Measurements from ENCODE around the gene LCORL.
"Not testable (repeated sequence)": the region's sequence is repeated elsewhere in the genome, so short reads cannot be mapped to it uniquely, and the experiment has no call there.

Gene LCORL

DNA sequence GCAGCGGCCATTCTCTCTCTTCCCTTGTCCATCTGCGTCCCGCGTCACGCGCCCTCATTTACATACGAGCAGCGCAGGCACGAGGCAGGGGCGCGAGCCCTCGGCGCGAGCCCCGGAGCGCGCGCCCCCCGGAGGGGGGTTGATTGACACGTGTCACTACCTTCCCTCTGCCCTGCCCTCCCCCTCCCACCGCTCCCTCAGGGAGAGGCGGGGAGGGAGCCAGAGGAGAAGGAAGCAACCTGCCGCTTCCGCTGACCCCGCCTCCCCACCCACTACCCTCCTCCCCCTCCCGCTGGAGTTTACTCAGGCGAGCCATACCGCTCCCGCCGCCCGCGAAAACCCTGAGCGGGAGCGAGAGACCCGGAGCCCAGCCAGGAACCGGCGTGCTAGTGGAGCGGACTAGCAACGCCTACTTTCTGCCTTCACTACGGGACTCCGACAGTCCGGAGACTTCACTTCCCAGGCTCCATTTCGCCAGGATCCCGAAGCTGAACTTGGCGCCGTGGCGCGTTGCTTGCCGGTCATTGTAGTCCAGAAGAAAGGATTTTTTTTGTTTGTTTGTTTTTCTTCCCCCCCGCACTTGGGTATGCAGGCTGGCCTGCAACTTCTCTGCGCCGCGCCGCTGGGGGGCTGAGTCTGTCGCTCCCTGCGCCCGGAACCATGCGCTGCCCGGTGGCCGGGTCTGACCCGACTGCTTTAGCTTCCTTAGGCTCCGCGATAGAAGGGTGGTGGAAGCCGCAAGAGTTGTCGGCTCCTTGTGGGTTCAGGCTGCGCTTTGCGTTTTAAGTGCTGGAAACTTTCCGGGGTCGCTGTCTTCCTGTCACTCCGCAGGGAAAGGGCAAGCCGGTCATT is at the start of gene LCORL:
TSS of gene LCORL (minus strand) at position 36 of the 852 bp plus-strand sequence. CDS start at position 32, 4 bp downstream.
- TF ChIP-seq POLR2A (IDR thresholded peaks at IDR 0.05; ENCODE audit: low read depth, low read length), result peak; percentile 65
- peak; percentile 63 for DNase-seq (ENCODE audit: insufficient read length, low spot score)
- FAIRE-seq, result peak; percentile 86

- no peak for TF ChIP-seq POLR2A (IDR thresholded peaks at IDR 0.05; ENCODE audit: low read depth, low read length)
- no peak for DNase-seq (ENCODE audit: insufficient read length, low spot score)
- FAIRE-seq, result no peak
Measured at GRCh38 chr4:18069810-18070209, 48.3 kb upstream of the LCORL start.

DNA sequence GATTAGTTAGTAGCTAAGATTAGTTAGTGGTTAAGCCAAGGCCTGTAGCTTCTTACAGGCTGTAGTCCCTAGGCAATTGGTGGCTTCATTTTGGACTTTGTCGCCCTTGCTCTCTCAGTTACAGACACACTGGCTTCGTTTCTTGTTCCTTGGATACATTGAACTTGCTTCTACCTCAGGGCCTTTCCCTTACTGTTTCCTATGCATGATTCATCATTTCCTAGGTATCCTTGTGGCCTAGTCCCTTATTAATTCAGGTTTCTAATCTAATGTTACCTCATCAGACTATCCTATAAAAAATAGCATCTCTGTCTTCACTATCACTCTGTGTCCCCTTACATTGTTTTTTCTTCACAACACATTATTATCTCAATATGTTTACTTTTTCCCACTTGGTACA is 45.5 kb upstream of the LCORL start:
- TF ChIP-seq POLR2A (IDR thresholded peaks at IDR 0.05; ENCODE audit: low read depth, low read length), result no peak
- no peak for FAIRE-seq
- DNase-seq (ENCODE audit: insufficient read length, low spot score), result no peak

DNA sequence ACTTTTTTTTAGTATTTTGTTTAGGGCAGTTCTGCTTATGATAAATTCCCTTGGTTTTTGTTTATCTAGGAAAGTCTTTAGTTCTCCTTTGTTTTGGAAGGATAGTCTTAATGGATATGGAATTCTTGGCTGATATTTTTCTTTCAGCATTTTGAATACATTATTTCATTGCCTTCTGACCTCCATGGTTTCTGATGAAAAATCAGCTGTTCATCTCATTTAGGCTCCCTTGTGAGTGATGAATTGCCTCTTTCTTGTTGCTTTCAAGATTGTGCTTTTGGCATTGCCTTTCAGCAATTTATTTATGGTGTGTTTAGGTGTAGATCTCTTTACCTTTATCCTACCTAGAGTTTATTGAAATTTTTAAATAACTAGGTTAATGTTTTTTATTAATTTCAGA is 41.5 kb upstream of the LCORL start:
- DNase-seq (ENCODE audit: insufficient read length, low spot score), result no peak
- no peak for TF ChIP-seq POLR2A (IDR thresholded peaks at IDR 0.05; ENCODE audit: low read depth, low read length)
- FAIRE-seq, result no peak

- DNase-seq (ENCODE audit: insufficient read length, low spot score) (no peak), FAIRE-seq (no peak)
- no peak for TF ChIP-seq POLR2A (IDR thresholded peaks at IDR 0.05; ENCODE audit: low read depth, low read length)
Measured at GRCh38 chr4:18057821-18058533, 36.4 kb upstream of the LCORL start.

DNA sequence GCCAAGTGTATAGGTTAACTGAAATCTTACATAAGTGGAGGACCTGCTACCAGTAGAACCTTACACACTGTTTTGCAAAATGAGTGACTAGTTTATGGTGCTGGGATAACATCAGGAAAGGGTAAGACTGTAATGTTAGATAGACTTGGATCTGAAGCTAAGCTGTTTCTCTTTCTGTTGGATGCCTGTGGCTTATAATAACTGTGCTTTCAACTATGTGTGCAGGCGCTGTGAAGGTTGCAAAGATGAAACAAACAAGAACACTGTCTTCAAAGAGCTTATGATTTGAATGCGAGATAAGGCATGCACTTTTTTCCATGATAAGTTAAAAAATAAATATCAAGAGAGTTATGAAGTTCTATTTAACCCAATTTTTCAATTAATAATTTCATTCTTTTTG is 34.5 kb upstream of the LCORL start:
- FAIRE-seq, result no peak
- no peak for TF ChIP-seq POLR2A (IDR thresholded peaks at IDR 0.05; ENCODE audit: low read depth, low read length)

GRCh38 chr4:18052158-18052557 is 30.6 kb upstream of the LCORL start:
- TF ChIP-seq POLR2A (IDR thresholded peaks at IDR 0.05; ENCODE audit: low read depth, low read length), result no peak
- FAIRE-seq (no peak), DNase-seq (ENCODE audit: insufficient read length, low spot score) (no peak)

More for the DNA sequence above, 34.5 kb upstream of the LCORL start:
- DNase-seq (ENCODE audit: insufficient read length, low spot score), result no peak

DNA sequence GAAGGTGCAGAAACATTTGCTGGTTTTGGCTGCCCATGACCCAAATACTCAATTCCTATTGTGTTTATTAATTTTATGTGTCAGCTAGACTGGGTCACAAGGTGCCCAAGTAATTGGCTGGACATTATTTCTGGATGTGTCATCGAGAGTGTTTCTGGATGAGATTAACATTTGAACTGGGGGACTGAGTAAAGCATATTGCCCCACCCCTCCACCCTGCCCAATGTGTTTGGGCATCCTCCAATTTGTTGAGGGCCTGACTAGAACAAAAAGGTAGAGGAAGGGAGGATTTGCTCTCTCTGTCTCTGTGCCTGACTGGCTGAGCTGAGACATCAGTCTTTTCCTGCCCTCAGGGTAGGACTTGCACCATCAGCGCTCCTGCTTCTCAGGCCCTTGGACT is 29.7 kb upstream of the LCORL start:
- TF ChIP-seq POLR2A (IDR thresholded peaks at IDR 0.05; ENCODE audit: low read depth, low read length), result no peak
- DNase-seq (ENCODE audit: insufficient read length, low spot score), result no peak
- no peak for FAIRE-seq

GRCh38 chr4:18050448-18050847 is 28.9 kb upstream of the LCORL start:
- no peak for FAIRE-seq
- TF ChIP-seq POLR2A (IDR thresholded peaks at IDR 0.05; ENCODE audit: low read depth, low read length), result no peak
- DNase-seq (ENCODE audit: insufficient read length, low spot score), result no peak

- no peak for DNase-seq (ENCODE audit: insufficient read length, low spot score)
- TF ChIP-seq POLR2A (IDR thresholded peaks at IDR 0.05; ENCODE audit: low read depth, low read length), result no peak
- FAIRE-seq, result no peak
Measured at GRCh38 chr4:18049446-18049845, 27.9 kb upstream of the LCORL start.

DNA sequence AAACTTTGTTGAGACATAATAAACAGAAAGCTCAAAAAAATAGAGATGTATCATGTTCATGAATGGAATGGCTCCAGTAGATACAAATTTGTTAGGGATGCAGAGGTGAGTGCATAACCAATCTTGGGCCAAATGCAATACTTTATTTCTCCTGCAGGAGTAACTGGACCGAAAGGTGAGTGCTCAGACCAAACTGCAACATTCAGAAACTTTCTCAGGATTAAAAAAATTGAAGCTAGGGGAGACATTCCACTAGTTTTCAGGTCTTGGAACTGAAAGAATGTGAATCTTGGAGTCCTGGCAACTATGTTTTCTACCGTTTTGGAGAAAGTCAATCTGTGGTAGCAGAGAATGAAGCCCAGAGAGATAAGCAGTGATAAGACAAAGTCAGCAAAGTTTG is 21.2 kb upstream of the LCORL start:
- no peak for FAIRE-seq
- no peak for TF ChIP-seq POLR2A (IDR thresholded peaks at IDR 0.05; ENCODE audit: low read depth, low read length)
- no peak for DNase-seq (ENCODE audit: insufficient read length, low spot score)

DNA sequence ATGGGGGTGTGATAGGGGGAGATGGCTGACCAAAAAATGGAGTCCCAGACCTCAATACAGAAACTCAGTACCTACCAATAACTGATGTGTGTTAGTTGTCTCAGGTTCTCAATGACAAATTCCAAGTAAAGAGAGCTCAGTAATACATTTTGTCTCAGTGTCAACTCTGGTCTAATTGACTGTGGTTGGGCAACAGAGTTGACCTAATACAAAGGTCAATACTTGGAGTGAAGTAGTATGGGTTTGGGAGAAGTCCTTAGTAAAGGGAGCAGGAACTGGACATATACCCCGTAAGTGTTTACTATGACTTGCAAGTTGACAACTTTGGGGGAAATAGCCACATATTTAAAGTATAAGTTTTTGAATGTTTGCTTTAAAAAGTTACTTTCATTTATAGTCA is 20.5 kb upstream of the LCORL start:
- no peak for TF ChIP-seq POLR2A (IDR thresholded peaks at IDR 0.05; ENCODE audit: low read depth, low read length)
- DNase-seq (ENCODE audit: insufficient read length, low spot score), result no peak
- FAIRE-seq, result no peak

GRCh38 chr4:18041114-18041513 is 19.6 kb upstream of the LCORL start:
- no peak for DNase-seq (ENCODE audit: insufficient read length, low spot score)
- TF ChIP-seq POLR2A (IDR thresholded peaks at IDR 0.05; ENCODE audit: low read depth, low read length), result no peak
- FAIRE-seq, result no peak

GRCh38 chr4:18039113-18039512 is 17.6 kb upstream of the LCORL start:
- FAIRE-seq, result no peak
- no peak for DNase-seq (ENCODE audit: insufficient read length, low spot score)
- no peak for TF ChIP-seq POLR2A (IDR thresholded peaks at IDR 0.05; ENCODE audit: low read depth, low read length)

GRCh38 chr4:18036369-18036768 is 14.8 kb upstream of the LCORL start:
- not testable (repeated sequence) for FAIRE-seq; DNase-seq (ENCODE audit: insufficient read length, low spot score)
